Panc1 (cell line): Measurements from ENCODE around the gene TRABD2A.

Source experiments
- SIN3A ChIP-seq: IDR thresholded peaks from 2 replicates; pipeline ENCODE4 v1.6.1; 2012; ENCODE audit warnings: low read depth, mild to moderate bottlenecking, low read length, moderate library complexity, borderline replicate concordance; ENCODE audit not compliant: insufficient read depth
- TF ChIP-seq, protein P1 (sequence below): fragments of 450-650 bp; IDR thresholded peaks from 2 replicates; pipeline ENCODE4 v1.5.1; 2017; ENCODE audit warnings: mild to moderate bottlenecking

DNA sequence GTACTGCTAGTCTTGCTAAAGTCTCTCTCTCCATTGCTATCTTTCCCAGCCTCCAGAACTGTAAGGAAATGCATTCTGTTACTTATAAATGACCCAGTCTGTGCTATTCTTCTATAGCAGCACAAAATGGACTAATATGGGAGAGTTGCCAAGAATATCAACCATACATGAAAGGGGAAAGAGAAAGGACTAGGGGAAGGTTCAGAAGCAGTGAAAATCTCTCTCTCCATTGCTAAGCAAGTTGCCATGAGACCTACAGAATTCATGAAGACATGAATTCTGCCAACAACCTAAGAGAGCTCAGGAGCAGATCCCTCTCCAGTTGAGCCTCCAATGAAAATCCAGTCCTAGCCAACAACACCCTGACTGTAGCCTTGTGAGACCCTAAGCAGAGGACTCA lies 3.6 kb upstream of the TRABD2A start:
- TF ChIP-seq, protein P1, sequence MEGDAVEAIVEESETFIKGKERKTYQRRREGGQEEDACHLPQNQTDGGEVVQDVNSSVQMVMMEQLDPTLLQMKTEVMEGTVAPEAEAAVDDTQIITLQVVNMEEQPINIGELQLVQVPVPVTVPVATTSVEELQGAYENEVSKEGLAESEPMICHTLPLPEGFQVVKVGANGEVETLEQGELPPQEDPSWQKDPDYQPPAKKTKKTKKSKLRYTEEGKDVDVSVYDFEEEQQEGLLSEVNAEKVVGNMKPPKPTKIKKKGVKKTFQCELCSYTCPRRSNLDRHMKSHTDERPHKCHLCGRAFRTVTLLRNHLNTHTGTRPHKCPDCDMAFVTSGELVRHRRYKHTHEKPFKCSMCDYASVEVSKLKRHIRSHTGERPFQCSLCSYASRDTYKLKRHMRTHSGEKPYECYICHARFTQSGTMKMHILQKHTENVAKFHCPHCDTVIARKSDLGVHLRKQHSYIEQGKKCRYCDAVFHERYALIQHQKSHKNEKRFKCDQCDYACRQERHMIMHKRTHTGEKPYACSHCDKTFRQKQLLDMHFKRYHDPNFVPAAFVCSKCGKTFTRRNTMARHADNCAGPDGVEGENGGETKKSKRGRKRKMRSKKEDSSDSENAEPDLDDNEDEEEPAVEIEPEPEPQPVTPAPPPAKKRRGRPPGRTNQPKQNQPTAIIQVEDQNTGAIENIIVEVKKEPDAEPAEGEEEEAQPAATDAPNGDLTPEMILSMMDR: no peak
- no peak for TF ChIP-seq SIN3A
